ENCODE results near the gene B3GAT3.
"Not testable (repeated sequence)": the region's sequence is repeated elsewhere in the genome, so short reads cannot be mapped to it uniquely, and the experiment has no call there.

Gene B3GAT3

DNA sequence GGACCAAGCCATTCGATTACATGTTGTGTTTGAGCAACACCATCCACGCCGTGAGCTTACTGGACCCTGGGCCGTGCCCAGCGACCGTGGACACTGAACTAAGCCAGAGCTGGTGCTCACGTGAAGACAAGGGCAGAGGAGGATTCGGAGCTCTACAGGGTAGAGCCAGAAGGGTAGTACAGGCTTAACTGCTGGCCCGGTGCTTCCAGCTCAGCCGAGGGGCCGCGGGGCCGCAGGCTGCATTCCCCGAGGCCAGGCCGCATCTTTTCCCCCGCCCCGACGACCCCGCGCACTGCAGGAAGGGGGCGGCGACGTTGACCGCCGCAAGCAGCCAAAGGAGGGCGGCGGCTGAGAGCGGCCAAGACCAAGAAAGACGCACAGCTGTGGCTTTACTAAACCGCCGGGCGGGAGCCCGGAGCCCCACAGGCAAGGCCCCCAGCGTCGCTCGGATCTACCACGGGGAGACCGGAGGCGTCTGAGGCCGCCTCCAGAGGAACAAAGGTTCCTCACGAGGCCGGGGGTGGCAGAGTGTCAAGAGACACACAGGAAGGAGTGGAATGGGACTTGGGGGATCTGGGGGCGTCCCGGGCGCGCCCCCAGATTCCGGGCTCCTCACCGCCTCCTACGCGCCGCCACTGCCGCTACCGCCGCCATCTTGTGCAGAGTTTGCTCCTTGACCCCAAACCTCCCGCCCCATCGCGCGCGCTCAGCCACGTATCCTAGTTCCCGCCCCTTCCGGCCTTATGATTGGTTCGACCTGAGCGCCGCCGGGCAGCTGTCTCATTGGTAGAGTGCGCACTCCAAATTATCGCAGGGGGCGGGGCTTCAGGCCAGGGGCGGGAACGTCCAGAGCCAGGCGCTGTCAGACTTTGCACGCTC, 24.4 kb upstream of the B3GAT3 start, which contains the start of gene GANAB:
Gene GANAB, minus strand, starts transcription at position 668 of the 879 bp plus-strand sequence. Its CDS starts 14 bp downstream, at position 654.
- DNase-seq (ENCODE audit: low read depth in 3 of 3, low spot score in 1 of 3) = peak; percentile 97 to 98 (median 97)

DNA sequence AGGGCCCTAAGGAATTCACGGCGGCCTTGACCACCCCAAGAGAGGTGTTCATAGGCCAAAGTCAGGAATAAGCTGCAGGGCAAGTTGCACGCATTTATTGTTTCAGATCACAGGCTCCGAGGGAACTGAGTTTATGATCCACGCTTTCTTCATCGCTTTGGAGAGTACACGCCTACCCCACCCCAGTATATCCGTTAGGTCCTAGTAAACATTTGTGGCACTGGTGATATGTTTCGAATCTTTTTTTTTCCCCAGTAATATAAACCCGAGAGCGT, 23.8 kb upstream of the B3GAT3 start:
- no peak for DNase-seq (ENCODE audit: low read depth in 3 of 3, low spot score in 1 of 3)

DNA sequence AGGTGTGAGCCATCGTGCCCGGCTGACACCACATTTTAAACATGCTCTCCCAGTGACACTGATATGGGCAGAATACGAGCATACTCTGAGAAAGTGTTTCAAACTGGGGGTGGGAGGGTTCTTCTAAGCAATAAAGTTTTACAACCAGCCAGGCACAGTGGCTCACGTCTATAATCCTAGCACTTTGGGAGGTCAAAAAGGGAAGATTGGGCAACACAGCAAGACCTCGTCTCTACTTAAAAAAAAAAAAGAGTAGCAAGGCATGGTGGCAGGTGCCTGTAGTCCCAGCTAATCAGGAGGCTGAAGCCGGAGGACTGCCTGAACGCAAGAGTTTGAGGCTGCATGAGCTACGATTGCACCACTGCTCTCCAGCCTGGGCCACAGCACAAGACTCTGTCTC, 22.4 kb upstream of the B3GAT3 start:
- no peak for DNase-seq (ENCODE audit: low read depth in 3 of 3, low spot score in 1 of 3)

DNA sequence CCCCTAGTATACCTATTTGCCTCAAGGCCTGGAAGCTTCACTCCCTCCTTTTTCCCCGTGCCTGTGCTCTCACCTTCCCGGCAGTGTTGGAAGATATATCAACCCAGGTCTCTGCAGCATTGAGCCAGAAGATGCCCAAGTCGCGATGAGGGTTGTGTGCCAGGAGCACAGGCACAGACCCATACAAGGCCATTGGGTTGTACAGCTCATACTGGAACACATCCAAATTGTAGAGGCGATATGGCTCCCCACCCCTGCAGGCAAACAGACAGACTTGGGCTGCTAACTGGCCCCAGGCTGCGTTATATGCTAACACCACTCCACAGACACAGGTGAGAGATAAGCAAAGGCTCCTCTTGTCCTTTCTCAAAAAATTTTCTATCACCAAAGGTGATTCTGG, 10.7 kb upstream of the B3GAT3 start:
- no peak for DNase-seq (ENCODE audit: low read depth in 3 of 3, low spot score in 1 of 3)

DNA sequence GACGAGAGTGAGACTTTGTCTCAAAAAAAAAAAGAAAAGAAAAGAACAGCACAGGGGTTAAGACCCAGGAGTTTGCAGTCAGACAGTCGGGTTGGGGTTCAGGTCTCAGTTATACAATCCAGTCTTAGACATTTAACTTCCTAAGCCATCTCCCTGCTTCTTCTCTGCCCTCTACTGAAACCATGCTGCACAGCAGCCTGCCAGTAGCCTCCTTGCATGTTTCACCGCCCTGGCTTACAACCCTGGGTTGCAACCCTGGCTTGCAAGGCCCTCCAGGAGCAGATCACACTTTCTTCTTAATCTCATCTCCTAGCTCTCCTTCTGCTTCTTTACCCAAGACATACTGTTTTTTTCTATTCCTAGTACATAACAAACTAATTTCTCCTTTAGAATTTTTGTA, 5.9 kb upstream of the B3GAT3 start:
- no peak for DNase-seq (ENCODE audit: low read depth in 3 of 3, low spot score in 1 of 3)

DNA sequence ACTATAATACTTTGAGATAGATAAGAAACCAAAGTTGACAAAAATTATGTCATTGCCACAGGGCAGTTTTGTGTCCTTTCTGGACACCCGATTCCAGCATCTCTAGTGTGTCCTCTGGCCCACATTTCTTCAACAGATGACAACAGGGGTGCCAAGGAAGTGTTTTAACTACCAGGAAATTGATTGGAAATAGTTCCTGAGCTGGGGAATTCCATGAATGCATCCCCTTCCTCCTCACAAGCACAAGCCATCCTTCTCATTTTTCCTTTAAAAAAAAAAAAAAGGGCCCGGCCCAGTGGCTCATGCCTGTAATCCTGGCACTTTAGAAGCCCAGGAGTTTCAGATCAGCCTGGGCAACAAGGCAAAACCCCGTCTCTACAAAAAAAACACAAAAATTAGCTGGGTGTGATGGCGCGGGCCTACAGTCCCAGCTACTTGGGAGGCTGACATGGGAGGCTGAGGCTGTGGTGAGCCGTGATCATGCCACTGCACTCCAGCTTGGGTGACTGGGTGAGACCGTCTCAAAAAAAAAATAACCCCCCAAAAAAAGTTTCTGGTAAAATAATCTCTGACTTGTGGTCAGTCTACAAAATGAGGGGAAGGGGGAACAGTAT, 797 bp upstream of the B3GAT3 start:
- no peak for DNase-seq (ENCODE audit: low read depth in 3 of 3, low spot score in 1 of 3)

DNA sequence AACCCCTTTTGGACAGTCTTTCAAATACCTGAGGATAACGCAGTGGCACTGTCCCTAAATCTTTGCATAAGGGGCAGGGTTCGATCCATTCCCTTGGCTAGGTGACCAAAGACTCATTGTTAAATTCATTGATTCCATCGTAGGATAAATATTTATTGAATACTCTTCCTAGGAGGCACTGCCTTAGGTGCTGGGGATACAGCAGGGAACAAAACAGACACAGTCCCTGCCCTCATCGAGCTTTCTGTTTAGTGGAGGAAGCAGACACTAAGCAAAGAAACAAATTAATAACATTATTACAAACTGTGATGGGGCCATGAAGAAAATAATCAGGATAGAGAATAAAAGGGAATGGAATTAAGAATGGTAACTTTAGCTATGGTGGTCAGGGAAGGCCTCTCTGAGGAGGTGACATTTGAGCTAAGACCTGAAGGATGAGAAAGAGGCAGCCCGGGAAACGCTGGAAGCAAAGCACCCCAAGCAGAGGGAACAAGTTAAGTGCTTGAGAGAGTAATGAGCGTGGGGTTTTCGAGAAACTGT, 689 bp downstream of the B3GAT3 start:
- no peak for DNase-seq (ENCODE audit: low read depth in 3 of 3, low spot score in 1 of 3)

DNA sequence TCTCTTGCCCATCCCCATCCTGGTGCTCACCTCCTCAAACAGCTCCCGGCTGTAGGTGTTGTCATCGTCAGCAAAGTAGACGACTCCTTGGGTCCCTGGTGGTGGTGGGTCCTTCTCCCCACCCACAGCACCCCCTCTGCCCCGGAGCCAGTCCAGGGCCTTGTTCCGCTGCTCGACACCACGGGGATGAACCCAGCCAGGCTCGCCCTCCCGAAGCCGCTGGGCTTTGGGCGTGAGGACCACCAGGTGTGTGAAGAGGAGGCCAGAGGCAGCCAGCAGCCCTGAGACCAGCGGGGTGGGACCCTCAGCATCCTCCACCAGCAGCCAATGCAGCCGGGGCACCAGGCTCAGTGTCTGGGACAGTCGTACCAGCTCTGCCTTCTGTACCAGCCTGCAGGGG, 4.8 kb downstream of the B3GAT3 start:
- DNase-seq (ENCODE audit: low read depth in 3 of 3, low spot score in 1 of 3) = not testable (repeated sequence)

DNA sequence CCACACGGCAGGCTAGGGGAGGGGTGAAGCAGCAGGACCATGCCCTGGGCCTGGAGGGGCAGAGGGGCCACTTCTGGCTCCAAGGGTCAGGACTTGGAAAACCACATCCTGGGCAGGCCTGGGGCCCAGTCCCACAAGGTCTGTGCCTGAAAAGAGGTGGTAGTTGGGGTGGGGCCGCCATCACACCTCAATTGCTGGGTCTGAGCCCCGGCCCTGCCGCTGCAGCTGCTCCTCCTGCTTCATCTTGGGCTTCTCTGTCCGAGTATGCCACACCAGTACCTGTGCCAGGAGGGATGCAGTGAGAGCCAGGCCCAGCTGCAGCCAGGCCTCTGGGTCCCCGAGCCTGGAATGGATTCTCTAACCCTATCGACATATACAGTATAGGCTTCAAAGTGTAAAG, 6.3 kb downstream of the B3GAT3 start:
- DNase-seq (ENCODE audit: low read depth in 3 of 3, low spot score in 1 of 3) = no peak

DNA sequence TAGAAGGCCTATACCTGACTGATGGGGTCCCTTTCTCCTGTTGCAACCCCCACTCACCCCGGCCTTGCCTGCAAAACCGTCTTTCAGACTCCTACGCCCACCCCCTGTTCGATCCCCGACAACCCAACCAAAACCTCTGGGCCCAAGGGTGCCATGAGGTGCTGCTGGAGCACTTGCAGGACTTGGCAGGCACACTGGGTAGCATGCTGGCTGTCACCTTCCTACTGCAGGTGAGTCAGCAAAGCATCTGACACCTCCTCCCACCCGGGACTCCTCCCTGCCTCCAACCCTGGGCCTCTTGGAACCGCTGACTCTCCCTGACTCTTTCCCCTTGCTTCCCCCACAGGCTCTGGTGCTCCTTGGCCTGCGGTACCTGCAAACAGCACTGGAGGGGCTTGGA, 7.5 kb downstream of the B3GAT3 start:
- no peak for DNase-seq (ENCODE audit: low read depth in 3 of 3, low spot score in 1 of 3)

DNA sequence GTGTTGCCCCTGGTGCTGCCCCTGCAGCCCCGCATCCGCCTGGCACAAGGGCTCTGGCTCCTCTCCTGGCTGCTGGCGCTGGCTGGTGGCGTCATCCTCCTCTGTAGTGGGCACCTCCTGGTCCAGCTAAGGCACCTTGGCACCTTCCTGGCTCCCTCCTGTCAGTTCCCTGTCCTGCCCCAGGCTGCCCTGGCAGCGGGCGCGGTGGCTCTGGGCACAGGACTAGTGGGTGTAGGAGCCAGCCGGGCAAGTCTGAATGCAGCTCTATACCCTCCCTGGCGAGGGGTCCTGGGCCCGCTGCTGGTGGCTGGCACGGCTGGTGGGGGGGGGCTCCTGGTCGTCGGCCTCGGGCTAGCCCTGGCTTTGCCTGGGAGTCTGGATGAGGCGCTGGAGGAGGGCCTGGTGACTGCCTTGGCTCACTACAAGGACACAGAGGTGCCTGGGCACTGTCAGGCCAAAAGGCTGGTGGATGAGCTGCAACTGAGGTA, 8.5 kb downstream of the B3GAT3 start:
- DNase-seq (ENCODE audit: low read depth in 3 of 3, low spot score in 1 of 3) = no peak

DNA sequence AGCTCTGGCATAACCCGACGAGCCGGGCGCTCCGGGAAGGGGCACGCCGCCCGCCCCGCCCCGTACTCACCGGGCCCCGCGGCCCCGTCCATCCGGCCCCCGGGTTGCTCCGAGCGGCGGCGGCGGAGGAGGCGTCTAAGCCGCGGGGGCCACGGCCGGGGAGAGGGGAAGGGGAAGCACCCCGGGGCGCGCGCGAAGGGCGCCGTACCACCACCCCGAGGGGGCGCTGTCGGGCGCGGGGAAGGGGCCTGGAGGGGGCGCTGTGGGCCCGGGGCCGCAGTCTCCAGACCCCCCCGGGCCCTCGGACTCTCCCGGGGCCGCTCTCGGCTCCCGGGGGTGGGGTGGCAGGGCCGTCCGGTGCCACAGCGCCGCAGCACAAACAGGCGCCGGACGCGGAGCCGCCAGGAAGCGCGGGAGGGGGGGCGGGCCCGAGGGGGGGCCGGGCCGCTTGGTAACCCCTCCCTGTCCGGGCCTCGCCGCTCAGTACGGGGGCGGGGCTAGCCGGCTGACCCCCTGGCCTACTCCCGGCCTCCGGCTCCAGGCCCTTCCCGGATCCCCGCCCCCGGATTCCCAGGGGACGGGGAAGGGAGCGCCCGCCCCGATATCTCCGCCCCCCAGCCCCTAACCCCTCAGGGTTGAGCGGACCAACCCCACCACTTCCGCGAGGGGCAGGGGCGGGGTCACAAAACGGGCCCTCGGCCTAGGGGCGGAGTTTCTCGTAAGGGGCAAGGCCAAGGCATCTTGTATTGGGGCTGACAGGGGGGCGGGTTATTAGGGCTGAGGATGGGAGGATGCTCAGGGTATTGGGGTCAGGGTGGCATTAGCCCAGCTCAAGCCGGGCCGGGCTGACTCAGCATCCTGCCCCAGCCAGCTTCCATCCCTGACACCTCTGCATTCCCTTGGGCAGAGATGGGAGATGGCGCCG, 9.2 kb downstream of the B3GAT3 start, which contains the start of the genes EML3 and ROM1:
Gene EML3, minus strand, starts transcription at position 410 of the 925 bp plus-strand sequence. Its CDS starts 318 bp downstream, at position 92.
Gene ROM1, plus strand, starts transcription at position 892 of the 925 bp plus-strand sequence. Its CDS starts 25 bp downstream, at position 917.
- DNase-seq (ENCODE audit: low read depth in 3 of 3, low spot score in 1 of 3) = peak; percentile 73 to 81 (median 79)

DNA sequence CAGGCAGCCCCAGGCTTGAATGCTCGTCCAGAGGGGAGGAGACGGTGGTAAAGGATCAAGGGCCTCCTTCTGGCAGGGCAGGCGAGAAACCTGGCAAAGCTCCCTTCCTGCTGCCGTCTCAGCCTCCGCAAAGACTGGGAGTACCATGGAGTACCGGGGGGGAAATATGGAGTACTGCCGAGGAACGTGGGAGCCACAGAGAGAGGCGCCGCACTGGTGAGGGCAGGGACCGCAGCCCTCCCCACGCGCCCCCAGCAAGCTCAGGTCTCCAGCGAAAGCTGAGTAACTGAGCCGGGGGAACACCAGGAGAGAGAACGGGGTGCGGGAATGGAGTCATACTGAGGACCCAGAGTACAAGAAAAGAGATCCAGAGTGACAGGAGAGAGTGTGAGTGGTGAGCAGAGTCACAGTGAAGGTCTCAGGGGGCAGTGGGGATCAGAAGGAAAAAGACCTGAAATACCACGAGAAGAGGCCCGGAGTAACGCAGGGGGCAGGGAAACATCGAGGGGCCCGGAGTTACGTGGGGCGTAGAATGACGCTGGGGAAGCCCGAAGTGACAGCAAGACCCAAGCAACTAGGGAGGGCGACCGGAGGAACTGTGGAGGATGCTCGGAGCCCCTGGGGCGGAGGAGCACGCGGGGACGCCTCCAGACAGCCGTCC, 10.0 kb downstream of the B3GAT3 start:
- peak in 1 of 3 donors; percentile 41 for DNase-seq (ENCODE audit: low read depth in 3 of 3, low spot score in 1 of 3)

DNA sequence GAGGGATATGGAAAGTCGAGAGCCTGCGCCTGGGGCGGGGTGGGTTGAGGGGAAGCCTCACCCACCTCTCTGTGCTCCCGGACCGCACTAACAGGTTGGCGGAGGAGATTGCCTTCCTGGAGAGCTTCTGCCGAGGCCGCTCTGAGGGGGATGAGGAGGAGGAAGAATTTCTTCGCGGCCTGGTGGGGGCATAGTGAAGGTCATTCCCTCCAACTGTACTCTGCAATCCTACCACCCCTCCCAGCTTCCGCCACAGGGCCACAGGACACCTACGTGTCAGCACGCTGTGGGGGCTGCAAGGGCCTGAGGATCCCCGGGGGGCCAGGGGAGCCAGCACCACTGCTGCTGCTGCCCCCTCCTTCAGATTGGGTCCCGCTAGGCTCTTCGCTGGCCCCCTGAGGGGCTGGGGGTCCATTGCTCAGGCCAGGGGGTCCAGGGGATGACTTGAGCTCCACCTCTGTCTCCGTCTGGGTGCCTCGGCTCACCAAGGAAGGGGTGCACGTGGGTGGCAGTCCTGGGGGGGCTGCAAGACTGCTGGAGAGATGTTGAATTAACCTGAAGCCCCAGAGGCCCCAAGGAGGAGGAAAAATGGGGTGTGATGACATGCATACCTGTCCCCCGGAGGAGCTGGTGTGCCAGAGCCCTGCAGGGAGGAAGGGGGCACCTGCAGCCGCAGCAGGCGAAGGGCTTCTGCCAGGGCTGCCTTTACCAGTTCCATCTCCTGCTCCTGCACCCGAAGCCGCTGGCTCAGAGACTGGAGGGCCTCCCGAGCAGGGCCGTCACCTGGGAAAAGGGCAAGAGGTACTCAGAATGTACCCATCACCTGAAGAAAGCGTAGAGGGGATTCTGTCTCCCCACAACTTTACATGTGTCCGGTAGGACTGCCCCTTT, 10.7 kb downstream of the B3GAT3 start:
- no peak for DNase-seq (ENCODE audit: low read depth in 3 of 3, low spot score in 1 of 3)

DNA sequence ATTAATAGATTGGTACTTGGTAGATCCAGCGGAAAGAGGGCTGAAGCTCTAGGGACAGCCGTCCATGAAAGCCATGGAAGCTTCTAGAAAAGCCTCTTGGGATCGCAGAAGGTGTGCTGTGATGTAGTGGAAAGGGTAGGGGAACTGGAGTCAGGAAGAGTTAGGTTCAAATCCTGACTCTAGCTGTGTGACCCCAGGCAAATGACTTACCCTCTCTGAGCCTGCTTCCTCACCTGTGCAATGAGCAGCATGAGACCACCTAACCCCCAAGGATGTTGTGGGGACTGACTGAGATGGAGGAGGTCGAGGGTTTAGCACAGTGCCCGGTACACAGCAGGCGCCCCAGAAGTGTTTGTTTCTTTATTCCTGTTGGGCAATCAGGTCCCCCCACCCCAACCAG, 11.4 kb downstream of the B3GAT3 start:
- DNase-seq (ENCODE audit: low read depth in 3 of 3, low spot score in 1 of 3) = no peak

DNA sequence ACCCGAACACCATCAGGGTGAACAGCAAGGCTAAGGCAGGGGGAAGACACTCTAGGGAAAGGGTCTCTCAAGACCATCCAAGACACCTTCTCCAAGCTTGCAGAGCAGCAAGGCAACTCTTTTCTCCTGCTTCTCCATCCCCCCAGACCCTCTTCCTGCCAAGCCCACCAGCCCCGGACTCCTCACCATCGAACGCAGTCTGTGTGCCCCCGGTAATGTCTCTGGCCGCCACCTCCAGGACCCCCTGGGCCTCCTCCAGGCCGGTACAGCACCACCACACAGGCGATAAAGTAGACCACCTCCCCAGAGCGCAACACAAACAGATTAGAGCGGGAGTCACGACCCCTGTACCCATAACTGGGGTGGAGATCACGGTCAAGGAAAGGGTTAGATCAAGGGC, 13.0 kb downstream of the B3GAT3 start:
- no peak for DNase-seq (ENCODE audit: low read depth in 3 of 3, low spot score in 1 of 3)

DNA sequence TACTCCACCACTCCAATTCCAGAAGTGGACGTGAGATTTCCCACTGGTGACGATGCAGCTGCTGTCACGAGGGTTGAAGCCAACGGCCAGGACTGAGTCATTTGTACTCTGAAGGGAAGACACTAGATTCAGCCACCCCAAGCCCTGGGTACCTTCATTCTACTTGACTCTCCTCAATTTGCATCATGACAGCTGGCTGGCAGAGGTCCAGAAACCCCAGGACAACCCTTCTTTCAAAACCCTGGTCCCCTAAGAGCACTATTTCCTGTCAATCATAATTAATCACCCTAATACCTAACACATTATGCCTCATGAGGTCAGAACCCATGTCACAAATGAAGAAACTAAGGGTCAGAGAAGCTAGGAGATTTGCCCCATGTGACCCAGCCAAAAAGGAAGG, 14.1 kb downstream of the B3GAT3 start:
- no peak for DNase-seq (ENCODE audit: low read depth in 3 of 3, low spot score in 1 of 3)

DNA sequence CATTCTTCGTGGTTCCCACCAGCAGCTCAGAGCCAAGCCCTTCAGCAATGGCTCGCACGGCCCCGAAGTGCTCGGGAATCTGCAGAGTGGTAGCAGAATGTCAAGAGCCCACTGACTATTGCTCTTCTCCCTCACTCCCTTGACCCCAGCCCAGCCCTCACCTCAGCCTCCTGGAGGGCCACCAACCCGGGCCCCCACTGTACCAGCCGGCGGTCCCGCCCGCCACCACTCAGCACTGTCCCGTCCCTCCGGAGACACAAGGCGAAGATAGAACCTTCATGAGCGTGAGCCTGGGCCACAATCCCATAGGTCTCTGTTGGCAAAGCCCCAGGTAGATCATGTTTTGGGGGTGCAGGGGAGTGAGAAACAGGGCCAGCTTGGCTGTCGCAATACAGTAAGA, 15.9 kb downstream of the B3GAT3 start:
- DNase-seq (ENCODE audit: low read depth in 3 of 3, low spot score in 1 of 3) = no peak

DNA sequence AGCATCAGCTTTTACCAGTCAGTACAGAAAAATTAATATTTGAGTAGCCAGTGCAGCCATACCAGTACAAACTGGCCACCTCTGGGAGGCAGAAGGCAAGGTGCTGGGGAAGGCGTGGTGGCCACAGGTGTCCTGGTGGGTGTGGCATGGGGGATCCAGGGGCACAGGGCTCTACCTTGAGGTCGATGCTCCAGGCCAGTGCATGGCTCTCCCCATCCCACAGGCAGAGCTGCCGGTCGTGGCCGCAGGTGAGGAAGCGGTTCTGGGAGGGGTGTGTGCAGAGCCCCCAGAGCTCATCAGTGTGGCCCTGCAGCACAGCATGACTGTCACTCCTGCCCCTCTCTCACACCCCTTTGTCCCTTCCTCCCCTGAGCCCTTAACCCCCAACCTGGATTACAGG, 16.3 kb downstream of the B3GAT3 start:
- no peak for DNase-seq (ENCODE audit: low read depth in 3 of 3, low spot score in 1 of 3)
